Measurements from ENCODE around the gene THSD4.

THSD4 gene

GRCh38 chr15:71780115-71780976, 665.1 kb downstream of the THSD4 start:
- Histone ChIP-seq H3K27ac (ENCODE audit: low read depth, low read length) (no peak overlapping the region), H3K27me3 (ENCODE audit: control insufficient read depth in 1 of 2, insufficient read depth in 2 of 2, low read length in 2 of 2) (no peaks in the 10 kb centered on the region), H3K4me3 (ENCODE audit: low read depth in 1 of 2, low read length in 2 of 2) (no peak overlapping the region), H3K9me3 (ENCODE audit: low read length) (no peaks in the 10 kb centered on the region), H3K4me1 (ENCODE audit: insufficient read depth, low read length) (no peaks in the 10 kb centered on the region), H3K9ac (ENCODE audit: low read length) (no peak overlapping the region), H3K36me3 (ENCODE audit: insufficient read depth, low read length) (no peaks in the 10 kb centered on the region)

GRCh38 chr15:71781179-71781964, 666.1 kb downstream of the THSD4 start:
- Histone ChIP-seq H3K9me3 (ENCODE audit: low read length) (no peaks in the 10 kb centered on the region), H3K9ac (ENCODE audit: low read length) (no peak overlapping the region), H3K4me3 (ENCODE audit: low read depth in 1 of 2, low read length in 2 of 2) (no peak overlapping the region), H3K4me1 (ENCODE audit: insufficient read depth, low read length) (no peaks in the 10 kb centered on the region), H3K36me3 (ENCODE audit: insufficient read depth, low read length) (no peaks in the 10 kb centered on the region), H3K27me3 (ENCODE audit: control insufficient read depth in 1 of 2, insufficient read depth in 2 of 2, low read length in 2 of 2) (no peaks in the 10 kb centered on the region), H3K27ac (ENCODE audit: low read depth, low read length) (no peak overlapping the region)

- Histone ChIP-seq H3K4me3 (ENCODE audit: low read depth in 1 of 2, low read length in 2 of 2) (no peak overlapping the region), H3K9ac (ENCODE audit: low read length) (no peak overlapping the region), H3K4me1 (ENCODE audit: insufficient read depth, low read length) (no peaks in the 10 kb centered on the region), H3K9me3 (ENCODE audit: low read length) (no peaks in the 10 kb centered on the region), H3K27ac (ENCODE audit: low read depth, low read length) (no peak overlapping the region), H3K27me3 (ENCODE audit: control insufficient read depth in 1 of 2, insufficient read depth in 2 of 2, low read length in 2 of 2) (no peaks in the 10 kb centered on the region), H3K36me3 (ENCODE audit: insufficient read depth, low read length) (no peaks in the 10 kb centered on the region)
These were observed 666.6 kb downstream of the THSD4 start for GRCh38 chr15:71781965-71782265.

GRCh38 chr15:71782422-71783165, 667.3 kb downstream of the THSD4 start:
- H3K36me3 ChIP-seq (ENCODE audit: insufficient read depth, low read length): no peaks in the 10 kb centered on the region
- no peak overlapping the region for H3K27ac ChIP-seq (ENCODE audit: low read depth, low read length)
- no peak overlapping the region for H3K9ac ChIP-seq (ENCODE audit: low read length)
- no peaks in the 10 kb centered on the region for H3K9me3 ChIP-seq (ENCODE audit: low read length)
- H3K27me3 ChIP-seq (ENCODE audit: control insufficient read depth in 1 of 2, insufficient read depth in 2 of 2, low read length in 2 of 2): no peaks in the 10 kb centered on the region
- no peak overlapping the region for H3K4me3 ChIP-seq (ENCODE audit: low read depth in 1 of 2, low read length in 2 of 2)
- H3K4me1 ChIP-seq (ENCODE audit: insufficient read depth, low read length): no peaks in the 10 kb centered on the region

GRCh38 chr15:71784719-71785118, 669.4 kb downstream of the THSD4 start:
- no peak overlapping the region for H3K27ac ChIP-seq (ENCODE audit: low read depth, low read length)
- H3K4me3 ChIP-seq (ENCODE audit: low read depth in 1 of 2, low read length in 2 of 2): no peak overlapping the region
- H3K36me3 ChIP-seq (ENCODE audit: insufficient read depth, low read length): no peaks in the 10 kb centered on the region
- H3K9me3 ChIP-seq (ENCODE audit: low read length): no peaks in the 10 kb centered on the region
- no peak overlapping the region for H3K9ac ChIP-seq (ENCODE audit: low read length)
- no peaks in the 10 kb centered on the region for H3K27me3 ChIP-seq (ENCODE audit: control insufficient read depth in 1 of 2, insufficient read depth in 2 of 2, low read length in 2 of 2)
- no peaks in the 10 kb centered on the region for H3K4me1 ChIP-seq (ENCODE audit: insufficient read depth, low read length)

GRCh38 chr15:71785996-71786395, 670.7 kb downstream of the THSD4 start:
- Histone ChIP-seq H3K9me3 (ENCODE audit: low read length) (no peaks in the 10 kb centered on the region), H3K27me3 (ENCODE audit: control insufficient read depth in 1 of 2, insufficient read depth in 2 of 2, low read length in 2 of 2) (no peaks in the 10 kb centered on the region), H3K9ac (ENCODE audit: low read length) (no peak overlapping the region), H3K4me1 (ENCODE audit: insufficient read depth, low read length) (no peaks in the 10 kb centered on the region), H3K27ac (ENCODE audit: low read depth, low read length) (no peak overlapping the region), H3K36me3 (ENCODE audit: insufficient read depth, low read length) (no peaks in the 10 kb centered on the region), H3K4me3 (ENCODE audit: low read depth in 1 of 2, low read length in 2 of 2) (no peak overlapping the region)

- Histone ChIP-seq H3K36me3 (ENCODE audit: insufficient read depth, low read length) (no peaks in the 10 kb centered on the region), H3K4me1 (ENCODE audit: insufficient read depth, low read length) (no peaks in the 10 kb centered on the region), H3K9me3 (ENCODE audit: low read length) (no peaks in the 10 kb centered on the region), H3K27ac (ENCODE audit: low read depth, low read length) (no peak overlapping the region), H3K9ac (ENCODE audit: low read length) (no peak overlapping the region), H3K27me3 (ENCODE audit: control insufficient read depth in 1 of 2, insufficient read depth in 2 of 2, low read length in 2 of 2) (no peaks in the 10 kb centered on the region), H3K4me3 (ENCODE audit: low read depth in 1 of 2, low read length in 2 of 2) (no peak overlapping the region)
These were observed 671.4 kb downstream of the THSD4 start for GRCh38 chr15:71786673-71787072.

- Histone ChIP-seq H3K27me3 (ENCODE audit: control insufficient read depth in 1 of 2, insufficient read depth in 2 of 2, low read length in 2 of 2) (no peaks in the 10 kb centered on the region), H3K4me3 (ENCODE audit: low read depth in 1 of 2, low read length in 2 of 2) (no peak overlapping the region), H3K27ac (ENCODE audit: low read depth, low read length) (no peak overlapping the region), H3K9me3 (ENCODE audit: low read length) (no peaks in the 10 kb centered on the region), H3K36me3 (ENCODE audit: insufficient read depth, low read length) (no peaks in the 10 kb centered on the region), H3K4me1 (ENCODE audit: insufficient read depth, low read length) (no peaks in the 10 kb centered on the region), H3K9ac (ENCODE audit: low read length) (no peak overlapping the region)
These were observed 673.6 kb downstream of the THSD4 start for GRCh38 chr15:71788646-71789579.

GRCh38 chr15:71789616-71790015, 674.3 kb downstream of the THSD4 start:
- Histone ChIP-seq H3K4me3 (ENCODE audit: low read depth in 1 of 2, low read length in 2 of 2) (no peak overlapping the region), H3K36me3 (ENCODE audit: insufficient read depth, low read length) (no peaks in the 10 kb centered on the region), H3K9ac (ENCODE audit: low read length) (no peak overlapping the region), H3K9me3 (ENCODE audit: low read length) (no peaks in the 10 kb centered on the region), H3K4me1 (ENCODE audit: insufficient read depth, low read length) (no peaks in the 10 kb centered on the region), H3K27ac (ENCODE audit: low read depth, low read length) (no peak overlapping the region), H3K27me3 (ENCODE audit: control insufficient read depth in 1 of 2, insufficient read depth in 2 of 2, low read length in 2 of 2) (no peaks in the 10 kb centered on the region)

- Histone ChIP-seq H3K4me1 (ENCODE audit: insufficient read depth, low read length) (no peaks in the 10 kb centered on the region), H3K36me3 (ENCODE audit: insufficient read depth, low read length) (no peaks in the 10 kb centered on the region), H3K9ac (ENCODE audit: low read length) (no peak overlapping the region), H3K9me3 (ENCODE audit: low read length) (no peaks in the 10 kb centered on the region), H3K4me3 (ENCODE audit: low read depth in 1 of 2, low read length in 2 of 2) (no peak overlapping the region), H3K27me3 (ENCODE audit: control insufficient read depth in 1 of 2, insufficient read depth in 2 of 2, low read length in 2 of 2) (no peaks in the 10 kb centered on the region), H3K27ac (ENCODE audit: low read depth, low read length) (no peak overlapping the region)
These were observed 674.8 kb downstream of the THSD4 start for GRCh38 chr15:71790081-71790480.

All from muscle layer of colon (tissue), 2 donors.